HuH-7.5 (cell line): ENCODE measurements around the gene CYSTM1.
"Not testable (repeated sequence)": the region's sequence is repeated elsewhere in the genome, so short reads cannot be mapped to it uniquely, and the experiment has no call there.

Source experiments
- DNase-seq: peaks from one replicate; pipeline ENCODE4 v3.0.0; 2011; ENCODE audit warnings: low spot score

Gene CYSTM1

GRCh38 chr5:140150201-140150600 is 24.8 kb upstream of the CYSTM1 start:
- DNase-seq, result no peak

GRCh38 chr5:140151144-140152021 is 23.6 kb upstream of the CYSTM1 start:
- DNase-seq, result no peak

GRCh38 chr5:140152022-140152999 is 22.7 kb upstream of the CYSTM1 start:
- no peak for DNase-seq

- no peak for DNase-seq
Observed at GRCh38 chr5:140153255-140153654, 21.7 kb upstream of the CYSTM1 start.

GRCh38 chr5:140153905-140154304 is 21.1 kb upstream of the CYSTM1 start:
- no peak for DNase-seq

GRCh38 chr5:140154710-140155381 is 20.1 kb upstream of the CYSTM1 start:
- not testable (repeated sequence) for DNase-seq

DNA sequence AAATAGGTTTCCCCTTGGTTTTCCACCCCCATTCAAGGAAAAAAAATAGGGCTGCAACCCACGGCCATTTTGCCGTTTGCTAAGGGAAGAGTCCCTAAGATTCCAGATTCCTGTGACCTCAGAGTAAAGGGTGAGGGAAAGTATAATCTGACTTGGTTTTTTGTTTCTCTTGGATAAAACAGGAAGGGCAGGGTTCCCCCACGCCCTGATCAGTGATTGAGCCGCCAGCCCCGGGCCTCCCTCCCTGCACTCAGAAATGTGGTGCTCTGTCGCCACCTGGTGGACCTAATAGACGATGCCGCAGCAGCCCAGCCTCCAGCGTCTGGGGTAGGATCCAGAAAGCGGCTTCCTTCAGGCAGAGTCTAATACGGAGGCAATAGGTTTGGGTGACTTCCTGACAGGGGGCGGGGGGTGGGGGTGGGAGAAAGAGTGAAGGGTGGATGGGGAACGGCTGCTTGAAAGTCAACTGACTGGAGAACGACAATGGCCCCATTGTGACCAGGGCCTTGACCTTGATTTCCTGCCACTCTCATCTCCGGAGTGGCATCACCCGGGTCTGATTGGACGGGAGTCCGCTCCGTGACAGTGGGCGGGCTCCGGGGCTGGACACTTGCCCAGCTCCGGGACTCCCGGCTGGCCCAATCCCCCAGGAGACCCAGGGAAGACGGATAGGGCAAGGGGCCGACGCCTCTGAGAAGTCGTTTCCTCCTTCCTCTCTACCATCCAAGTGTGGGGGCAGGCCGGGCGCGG is 17.8 kb upstream of the CYSTM1 start:
- DNase-seq, result peak; percentile 81

DNA sequence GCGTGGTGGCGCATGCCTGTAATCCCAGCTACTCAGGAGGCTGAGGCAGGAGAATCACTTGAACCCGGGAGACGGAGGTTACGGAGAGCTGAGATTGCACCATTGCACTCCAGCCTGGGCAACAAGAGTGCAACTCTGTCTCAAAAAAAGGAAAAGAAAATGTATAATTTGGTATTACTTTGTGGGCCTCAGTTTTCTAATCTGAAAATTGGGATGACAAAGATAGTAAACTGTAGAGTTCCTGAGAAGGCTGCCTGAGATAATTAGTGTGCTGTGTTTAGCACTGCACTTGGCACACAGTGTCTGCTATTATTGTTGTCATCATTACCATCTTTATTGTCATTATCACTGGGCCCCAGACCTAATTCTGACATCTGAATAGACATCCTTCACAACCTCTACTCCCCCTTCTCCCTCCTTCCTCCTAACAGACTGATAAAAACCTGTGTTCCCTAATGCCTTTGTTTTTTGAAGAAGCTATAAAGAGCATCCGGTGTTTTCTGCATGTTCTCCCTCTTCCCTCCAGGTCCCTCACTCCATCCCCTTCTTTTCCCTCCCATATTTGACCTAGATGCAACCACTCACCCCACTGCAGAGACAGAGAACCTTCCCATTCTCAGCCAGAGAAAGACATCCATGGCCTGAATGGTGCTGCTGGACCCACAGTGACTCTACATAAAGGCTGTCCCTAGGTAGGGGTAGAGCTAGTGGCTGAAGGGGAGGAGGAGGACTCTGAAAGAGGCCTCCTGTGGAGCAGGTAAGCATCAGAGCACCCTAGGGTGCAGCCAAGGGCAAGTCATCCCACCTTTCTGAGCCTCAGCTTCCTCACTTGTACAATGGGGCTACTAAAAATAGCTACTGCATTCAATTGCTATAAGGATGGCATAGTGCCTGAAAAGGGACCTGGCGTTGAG is 15.7 kb upstream of the CYSTM1 start:
- no peak for DNase-seq

- no peak for DNase-seq
Observed at GRCh38 chr5:140162275-140162674, 12.7 kb upstream of the CYSTM1 start.

DNA sequence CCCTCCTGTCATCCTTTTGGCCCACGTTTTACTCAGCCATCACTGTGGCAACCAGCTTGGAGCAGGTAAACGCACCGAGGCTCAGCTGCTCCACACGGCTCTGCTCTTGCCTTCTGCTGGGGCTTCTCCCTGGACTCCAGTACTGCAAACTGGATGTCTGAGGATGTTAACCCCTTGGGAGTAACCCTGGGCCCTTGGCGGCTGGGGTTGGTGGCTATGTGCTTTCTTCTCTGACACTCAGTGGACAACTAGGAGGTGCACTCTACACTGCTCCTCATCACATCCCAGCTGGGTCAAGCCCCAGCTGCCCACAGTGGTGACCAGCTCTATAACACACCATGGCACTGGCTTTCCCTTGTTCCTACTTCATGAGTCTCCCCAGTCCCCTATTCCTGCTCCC is 12.2 kb upstream of the CYSTM1 start:
- DNase-seq, result no peak

DNA sequence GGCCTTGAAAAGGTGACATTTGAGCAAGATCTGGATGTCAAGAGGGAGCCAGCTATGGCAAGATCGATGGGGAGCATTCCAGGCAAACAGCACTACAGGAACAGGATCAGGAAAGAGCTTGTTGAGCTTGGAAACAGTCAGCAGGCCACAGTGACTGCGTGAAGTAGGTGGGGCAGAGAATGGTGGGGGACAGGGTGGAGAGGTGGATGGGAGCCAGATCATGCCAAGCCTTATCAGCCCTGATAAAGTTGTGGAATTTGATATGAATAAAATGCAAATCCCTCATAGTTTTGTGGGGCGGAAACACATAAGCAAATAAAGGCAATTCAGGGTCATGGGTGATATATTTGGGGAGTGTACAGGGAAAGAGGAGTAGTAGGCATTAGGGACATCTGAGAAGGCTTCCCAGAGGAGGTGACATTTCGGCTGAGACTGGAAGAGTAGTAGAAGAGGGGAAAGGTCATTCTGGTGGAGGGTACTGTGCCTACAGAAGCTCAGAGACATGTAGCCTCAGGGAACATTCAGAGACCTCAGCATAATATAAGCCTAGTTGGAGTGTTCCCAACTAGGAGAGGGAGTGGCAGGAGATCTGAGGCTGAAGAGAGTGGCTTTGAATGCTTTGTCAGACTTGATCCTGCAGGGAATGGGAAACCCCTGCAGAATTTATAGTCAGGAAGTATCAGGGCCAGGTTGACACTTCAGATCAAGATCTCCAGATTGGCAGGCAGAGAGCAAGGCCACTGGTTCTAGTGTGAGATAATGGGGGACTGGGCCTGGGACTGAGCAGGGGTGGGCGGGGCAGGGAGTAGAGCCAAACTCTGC is 9.7 kb upstream of the CYSTM1 start:
- no peak for DNase-seq

GRCh38 chr5:140165923-140166270 is 9.1 kb upstream of the CYSTM1 start:
- no peak for DNase-seq

DNA sequence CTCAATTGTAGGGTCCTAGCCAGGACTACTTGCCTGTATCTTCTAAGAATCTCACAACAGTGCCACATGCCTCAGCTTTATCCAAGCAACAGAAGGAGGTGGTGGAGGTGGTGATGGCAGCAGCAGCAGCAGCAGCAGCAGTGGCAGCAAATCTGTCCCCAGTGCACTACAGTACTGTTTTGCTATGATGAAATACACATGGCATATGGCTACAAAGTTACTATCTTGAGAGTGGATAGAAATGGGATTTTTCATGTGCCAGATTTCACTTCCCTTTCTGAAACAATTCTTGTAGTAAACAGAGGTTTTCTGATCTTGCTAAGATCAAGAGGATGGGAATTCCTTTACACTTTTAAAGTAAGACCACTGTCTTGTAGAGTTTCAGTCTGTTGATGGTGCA is 8.1 kb upstream of the CYSTM1 start:
- no peak for DNase-seq

GRCh38 chr5:140168371-140168770 is 6.6 kb upstream of the CYSTM1 start:
- DNase-seq, result no peak

DNA sequence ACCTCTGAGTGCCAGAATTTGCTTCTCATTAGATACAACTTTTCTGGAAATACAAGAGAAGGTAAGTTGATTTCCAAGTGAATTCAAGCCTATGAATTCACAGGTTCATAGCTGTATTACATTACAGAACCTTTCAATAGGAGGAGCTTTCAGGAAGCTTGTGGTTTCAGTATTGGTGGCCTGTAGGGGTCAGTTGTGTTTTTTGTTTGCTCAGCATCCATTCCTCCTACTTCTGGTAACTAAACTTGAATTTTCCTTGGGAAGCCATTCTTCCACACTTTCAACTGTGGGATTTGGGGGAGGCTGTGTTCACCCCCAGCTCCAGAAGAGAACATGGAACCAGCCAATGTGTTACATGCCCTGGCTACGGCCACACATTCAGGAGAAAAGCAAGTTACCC is 5.6 kb upstream of the CYSTM1 start:
- DNase-seq, result no peak

GRCh38 chr5:140172483-140172882 is 2.5 kb upstream of the CYSTM1 start:
- DNase-seq, result no peak

DNA sequence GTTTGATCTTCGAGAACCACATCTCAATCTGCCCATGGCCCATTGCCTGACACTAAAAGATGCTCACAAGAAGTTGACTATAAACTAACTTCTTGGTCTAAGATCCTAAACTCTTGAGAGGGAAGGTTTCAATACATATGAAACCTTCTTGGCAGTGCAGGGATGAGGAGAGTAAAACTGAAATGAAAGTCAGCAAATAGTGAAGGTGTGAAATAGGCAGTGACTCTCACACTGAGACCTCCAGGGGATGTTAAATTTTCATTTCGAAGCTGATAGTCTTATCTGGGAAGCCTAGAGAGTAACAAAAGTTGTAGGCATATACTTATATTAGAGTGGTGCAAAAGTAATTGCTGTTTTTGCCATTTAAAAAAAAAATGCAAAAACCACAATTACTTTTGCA is 974 bp upstream of the CYSTM1 start:
- DNase-seq, result no peak

DNA sequence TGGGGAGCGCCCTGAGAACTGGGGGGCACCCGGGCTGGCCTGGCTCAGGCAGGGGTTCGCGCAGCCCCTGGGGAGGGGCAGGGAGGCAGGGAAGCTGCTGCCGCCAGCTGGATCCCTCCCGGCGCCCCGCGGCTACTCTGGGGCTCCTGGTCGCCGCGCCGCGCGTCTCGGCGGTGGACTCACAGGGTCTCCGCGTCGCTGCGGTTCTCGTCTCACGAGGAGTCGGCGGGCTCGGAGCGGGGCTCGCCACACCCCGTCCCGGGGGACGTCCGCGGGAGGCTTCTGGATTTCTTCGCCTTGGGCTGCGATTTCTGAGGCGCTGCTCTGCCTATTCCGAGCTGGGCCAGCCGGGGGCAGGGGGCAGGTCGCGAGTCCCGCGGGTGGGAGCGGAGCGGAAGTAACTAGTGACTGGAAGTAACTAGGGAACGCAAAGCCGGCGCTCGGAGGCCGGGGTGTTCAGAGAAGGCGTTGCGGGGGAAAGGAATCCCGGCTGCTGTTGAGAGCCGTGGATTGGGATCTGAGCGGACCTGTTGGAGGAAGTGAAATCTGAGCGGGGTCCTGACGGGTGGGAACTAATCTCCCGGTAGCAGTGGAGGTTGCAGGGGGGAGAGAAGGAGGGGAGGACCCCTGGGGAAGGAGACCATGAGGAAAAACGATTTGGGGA is 511 bp downstream of the CYSTM1 start:
- peak; percentile 58 for DNase-seq

DNA sequence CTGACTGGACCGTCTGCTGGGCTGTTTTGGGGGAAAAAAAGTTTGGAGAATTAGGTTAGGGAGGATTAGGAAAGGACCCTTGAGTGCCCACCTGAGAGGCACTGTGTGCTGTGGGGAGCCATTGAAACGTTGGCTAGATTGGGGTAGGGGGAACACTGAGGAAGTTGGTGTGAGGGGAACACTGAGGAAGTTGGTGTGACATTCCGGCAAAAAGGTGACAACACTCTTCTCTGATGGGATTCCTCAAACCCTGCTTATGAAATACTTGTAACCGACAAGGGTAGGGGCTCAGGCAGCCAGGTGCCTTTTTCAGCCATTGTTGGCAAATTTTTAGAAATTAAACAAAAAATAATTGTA is 1.0 kb downstream of the CYSTM1 start:
- DNase-seq, result no peak
